ENCODE data around the gene TMEM178B. TPM values are rescaled to one million over a fixed set of nuclear protein-coding genes. Genes with fewer than 3 reads are reported as not detected.
A peak's percentile ranks its signal among the peaks of the same experiment; 100 is the strongest.
"Not testable (repeated sequence)": the region's sequence is repeated elsewhere in the genome, so short reads cannot be mapped to it uniquely, and the experiment has no call there.

Gene TMEM178B
- total and polyA plus RNA-seq, 9 donors: 0.40 to 1.1 (median 0.58) TPM

GRCh38 chr7:141366091-141366621, 292.3 kb downstream of the TMEM178B start:
- H3K36me3 ChIP-seq (ENCODE audit: control insufficient read depth, insufficient read depth, low read length): no peaks in the 10 kb centered on the region
- no peaks in the 10 kb centered on the region for H3K9me3 ChIP-seq (replicated peaks; ENCODE audit: control insufficient read depth, low read depth, low read length)
- H3K4me3 ChIP-seq (ENCODE audit: low read length): no peak overlapping the region
- no CpG with 5 or more reads among the region's 6 CpGs for WGBS (ENCODE audit: insufficient coverage)
- H3K27me3 ChIP-seq (ENCODE audit: control insufficient read depth, insufficient read depth, low read length): no peaks in the 10 kb centered on the region
- DNase-seq: peak; percentile 22
- H3K27ac ChIP-seq (ENCODE audit: low read length): no peak overlapping the region
- H3K4me1 ChIP-seq (ENCODE audit: control insufficient read depth, insufficient read depth, low read length): peaks cover 9% of the 10 kb centered on the region

DNA sequence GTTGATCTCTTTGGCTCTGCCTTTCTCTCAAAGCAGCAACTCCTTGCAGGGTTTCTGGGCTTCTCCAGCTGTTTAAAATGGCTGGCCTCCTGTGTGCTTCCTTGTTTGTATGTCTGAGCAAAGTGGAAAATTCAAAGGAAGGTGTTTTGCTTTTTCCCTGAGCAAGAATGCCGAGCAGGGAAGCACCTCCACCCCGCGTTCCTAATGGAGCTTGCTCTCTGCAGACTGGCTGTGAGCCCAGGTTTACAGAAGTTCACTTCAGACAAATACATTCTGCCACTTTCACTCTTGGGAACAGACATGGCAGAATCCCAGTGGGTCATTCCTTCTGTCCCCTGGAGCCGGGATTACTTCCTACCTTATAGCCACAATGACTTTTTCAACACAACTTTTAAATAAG, 295.6 kb downstream of the TMEM178B start:
- no peaks in the 10 kb centered on the region for H3K36me3 ChIP-seq (ENCODE audit: control insufficient read depth, insufficient read depth, low read length)
- no peak overlapping the region for H3K4me3 ChIP-seq (ENCODE audit: low read length)
- no peak overlapping the region for H3K27ac ChIP-seq (ENCODE audit: low read length)
- H3K9me3 ChIP-seq (replicated peaks; ENCODE audit: control insufficient read depth, low read depth, low read length): no peaks in the 10 kb centered on the region
- H3K4me1 ChIP-seq (ENCODE audit: control insufficient read depth, insufficient read depth, low read length): peaks cover 8% of the 10 kb centered on the region
- DNase-seq: peak; percentile 6
- no peaks in the 10 kb centered on the region for H3K27me3 ChIP-seq (ENCODE audit: control insufficient read depth, insufficient read depth, low read length)
- WGBS (ENCODE audit: insufficient coverage): 10% methylated on average over 3 of the region's 4 CpGs

- Histone ChIP-seq H3K27ac (ENCODE audit: low read length) (no peak overlapping the region), H3K9me3 (replicated peaks; ENCODE audit: control insufficient read depth, low read depth, low read length) (no peaks in the 10 kb centered on the region), H3K4me1 (ENCODE audit: control insufficient read depth, insufficient read depth, low read length) (peaks cover 8% of the 10 kb centered on the region), H3K27me3 (ENCODE audit: control insufficient read depth, insufficient read depth, low read length) (no peaks in the 10 kb centered on the region), H3K4me3 (ENCODE audit: low read length) (no peak overlapping the region), H3K36me3 (ENCODE audit: control insufficient read depth, insufficient read depth, low read length) (no peaks in the 10 kb centered on the region)
- 44% methylated on average over 5 of the region's 5 CpGs for WGBS (ENCODE audit: insufficient coverage)
- no peak for DNase-seq
Measured at GRCh38 chr7:141370178-141370577, 296.3 kb downstream of the TMEM178B start.

DNA sequence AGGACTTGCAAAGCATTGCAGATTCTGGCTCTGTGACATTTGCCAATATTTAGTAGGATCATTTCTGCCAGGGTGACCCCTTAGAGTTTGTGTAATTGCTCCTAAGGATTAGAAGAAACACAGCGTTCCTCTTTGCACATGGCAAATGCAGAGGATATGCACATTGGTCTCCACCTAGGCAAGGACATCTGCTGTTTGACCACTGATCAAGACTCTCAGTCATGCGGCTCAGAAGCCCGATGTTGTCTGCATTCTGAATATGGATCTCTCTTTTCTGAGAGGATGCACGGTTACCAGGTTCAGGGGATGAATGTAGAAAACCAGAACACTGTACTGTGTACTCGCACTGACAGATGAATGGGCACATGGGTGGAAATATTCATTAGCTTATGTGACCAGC, 296.8 kb downstream of the TMEM178B start:
- H3K4me3 ChIP-seq (ENCODE audit: low read length): no peak overlapping the region
- H3K27ac ChIP-seq (ENCODE audit: low read length): no peak overlapping the region
- no peak for DNase-seq
- no peaks in the 10 kb centered on the region for H3K36me3 ChIP-seq (ENCODE audit: control insufficient read depth, insufficient read depth, low read length)
- H3K27me3 ChIP-seq (ENCODE audit: control insufficient read depth, insufficient read depth, low read length): no peaks in the 10 kb centered on the region
- 82% methylated on average over 4 of the region's 5 CpGs for WGBS (ENCODE audit: insufficient coverage)
- peaks cover 8% of the 10 kb centered on the region for H3K4me1 ChIP-seq (ENCODE audit: control insufficient read depth, insufficient read depth, low read length)
- no peaks in the 10 kb centered on the region for H3K9me3 ChIP-seq (replicated peaks; ENCODE audit: control insufficient read depth, low read depth, low read length)

DNA sequence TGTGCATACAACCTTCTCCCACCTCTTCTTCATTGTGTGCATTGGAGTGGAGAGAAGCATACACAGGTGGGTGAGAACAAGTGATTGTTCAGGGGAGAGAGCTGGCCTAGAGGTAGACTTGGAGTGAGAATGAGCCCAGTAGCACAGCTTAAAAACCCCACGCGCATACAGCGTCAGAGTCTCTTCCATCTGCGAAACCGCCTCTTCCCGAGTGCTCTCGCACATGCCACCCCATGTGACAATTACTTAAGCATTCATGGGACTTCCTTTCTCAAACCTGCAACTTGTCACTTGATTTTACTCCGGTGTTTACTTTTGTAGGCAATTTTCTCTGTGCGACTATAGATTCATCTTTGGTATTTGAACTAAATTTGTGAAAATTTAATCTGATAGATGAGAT, 300.6 kb downstream of the TMEM178B start:
- DNase-seq: no peak
- Histone ChIP-seq H3K4me3 (ENCODE audit: low read length) (no peak overlapping the region), H3K4me1 (ENCODE audit: control insufficient read depth, insufficient read depth, low read length) (no peaks in the 10 kb centered on the region), H3K27ac (ENCODE audit: low read length) (no peak overlapping the region), H3K9me3 (replicated peaks; ENCODE audit: control insufficient read depth, low read depth, low read length) (no peaks in the 10 kb centered on the region), H3K27me3 (ENCODE audit: control insufficient read depth, insufficient read depth, low read length) (no peaks in the 10 kb centered on the region), H3K36me3 (ENCODE audit: control insufficient read depth, insufficient read depth, low read length) (no peaks in the 10 kb centered on the region)
- WGBS (ENCODE audit: insufficient coverage): 95% methylated on average over 7 of the region's 9 CpGs

DNA sequence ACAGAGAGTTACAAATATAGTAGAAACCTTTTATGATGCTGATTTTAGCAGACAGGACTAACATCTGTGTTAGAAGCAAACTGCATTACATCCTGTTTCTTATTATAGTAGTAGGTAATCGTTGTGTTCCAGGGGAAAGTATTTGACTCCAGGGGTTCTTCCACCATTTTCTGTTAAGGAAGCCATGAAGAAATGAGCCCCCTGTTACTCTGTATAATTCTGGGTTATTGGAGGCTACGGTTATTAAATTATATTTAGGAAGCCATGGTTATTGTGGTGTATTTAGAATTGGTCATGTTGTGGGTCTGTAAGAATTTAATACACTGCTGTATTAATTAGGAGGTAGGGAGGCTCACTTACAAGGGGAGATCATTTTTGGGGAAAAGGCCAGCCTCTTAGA, 301.6 kb downstream of the TMEM178B start:
- no peak overlapping the region for H3K27ac ChIP-seq (ENCODE audit: low read length)
- WGBS (ENCODE audit: insufficient coverage): no CpG with 5 or more reads among the region's 2 CpGs
- H3K27me3 ChIP-seq (ENCODE audit: control insufficient read depth, insufficient read depth, low read length): no peaks in the 10 kb centered on the region
- H3K9me3 ChIP-seq (replicated peaks; ENCODE audit: control insufficient read depth, low read depth, low read length): no peaks in the 10 kb centered on the region
- no peak overlapping the region for H3K4me3 ChIP-seq (ENCODE audit: low read length)
- H3K36me3 ChIP-seq (ENCODE audit: control insufficient read depth, insufficient read depth, low read length): no peaks in the 10 kb centered on the region
- DNase-seq: no peak
- no peaks in the 10 kb centered on the region for H3K4me1 ChIP-seq (ENCODE audit: control insufficient read depth, insufficient read depth, low read length)

DNA sequence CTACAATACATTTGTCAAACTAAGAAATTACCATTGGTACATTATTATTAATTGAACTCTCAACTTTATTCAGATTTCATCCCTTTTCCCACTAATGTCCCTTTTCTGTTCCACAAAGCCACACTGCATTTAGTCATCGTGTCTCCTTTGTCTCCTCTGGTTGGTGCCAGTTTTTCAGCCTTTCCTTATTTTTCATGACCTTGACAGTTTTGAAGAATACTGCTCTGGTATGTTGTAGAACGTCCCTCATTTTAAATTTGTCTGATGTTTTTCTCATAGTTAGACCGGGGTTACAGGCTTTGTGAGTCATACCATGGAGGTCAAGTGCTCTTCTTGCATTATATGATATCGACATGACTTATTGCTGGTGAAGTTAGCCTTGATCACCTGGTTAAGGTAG, 304.0 kb downstream of the TMEM178B start:
- no peaks in the 10 kb centered on the region for H3K4me1 ChIP-seq (ENCODE audit: control insufficient read depth, insufficient read depth, low read length)
- 83% methylated on average over 1 of the region's 4 CpGs for WGBS (ENCODE audit: insufficient coverage)
- no peaks in the 10 kb centered on the region for H3K36me3 ChIP-seq (ENCODE audit: control insufficient read depth, insufficient read depth, low read length)
- H3K9me3 ChIP-seq (replicated peaks; ENCODE audit: control insufficient read depth, low read depth, low read length): no peaks in the 10 kb centered on the region
- no peak for DNase-seq
- H3K4me3 ChIP-seq (ENCODE audit: low read length): no peak overlapping the region
- H3K27me3 ChIP-seq (ENCODE audit: control insufficient read depth, insufficient read depth, low read length): no peaks in the 10 kb centered on the region
- H3K27ac ChIP-seq (ENCODE audit: low read length): no peak overlapping the region

- 63% methylated on average over 1 of the region's 2 CpGs for WGBS (ENCODE audit: insufficient coverage)
Measured at GRCh38 chr7:141378405-141378804, 304.5 kb downstream of the TMEM178B start.

GRCh38 chr7:141381794-141382427, 308.0 kb downstream of the TMEM178B start:
- no peak overlapping the region for H3K4me3 ChIP-seq (ENCODE audit: low read length)
- DNase-seq: no peak
- H3K4me1 ChIP-seq (ENCODE audit: control insufficient read depth, insufficient read depth, low read length): no peaks in the 10 kb centered on the region
- no peaks in the 10 kb centered on the region for H3K27me3 ChIP-seq (ENCODE audit: control insufficient read depth, insufficient read depth, low read length)
- no peaks in the 10 kb centered on the region for H3K36me3 ChIP-seq (ENCODE audit: control insufficient read depth, insufficient read depth, low read length)
- H3K9me3 ChIP-seq (replicated peaks; ENCODE audit: control insufficient read depth, low read depth, low read length): no peaks in the 10 kb centered on the region
- 77% methylated on average over 3 of the region's 3 CpGs for WGBS (ENCODE audit: insufficient coverage)
- H3K27ac ChIP-seq (ENCODE audit: low read length): no peak overlapping the region

More at GRCh38 chr7:141378405-141378804, 304.5 kb downstream of the TMEM178B start:
- Histone ChIP-seq H3K9me3 (replicated peaks; ENCODE audit: control insufficient read depth, low read depth, low read length) (no peaks in the 10 kb centered on the region), H3K27ac (ENCODE audit: low read length) (no peak overlapping the region), H3K27me3 (ENCODE audit: control insufficient read depth, insufficient read depth, low read length) (no peaks in the 10 kb centered on the region), H3K4me1 (ENCODE audit: control insufficient read depth, insufficient read depth, low read length) (no peaks in the 10 kb centered on the region), H3K36me3 (ENCODE audit: control insufficient read depth, insufficient read depth, low read length) (no peaks in the 10 kb centered on the region), H3K4me3 (ENCODE audit: low read length) (no peak overlapping the region)
- no peak for DNase-seq

- no CpG with 5 or more reads among the region's 3 CpGs for WGBS (ENCODE audit: insufficient coverage)
- H3K27ac ChIP-seq (ENCODE audit: low read length); H3K4me3 ChIP-seq (ENCODE audit: low read length); DNase-seq; H3K9me3 ChIP-seq (replicated peaks; ENCODE audit: control insufficient read depth, low read depth, low read length); H3K36me3 ChIP-seq (ENCODE audit: control insufficient read depth, insufficient read depth, low read length); H3K4me1 ChIP-seq (ENCODE audit: control insufficient read depth, insufficient read depth, low read length); H3K27me3 ChIP-seq (ENCODE audit: control insufficient read depth, insufficient read depth, low read length): not testable (repeated sequence)
Measured at GRCh38 chr7:141383356-141383755, 309.5 kb downstream of the TMEM178B start.

DNA sequence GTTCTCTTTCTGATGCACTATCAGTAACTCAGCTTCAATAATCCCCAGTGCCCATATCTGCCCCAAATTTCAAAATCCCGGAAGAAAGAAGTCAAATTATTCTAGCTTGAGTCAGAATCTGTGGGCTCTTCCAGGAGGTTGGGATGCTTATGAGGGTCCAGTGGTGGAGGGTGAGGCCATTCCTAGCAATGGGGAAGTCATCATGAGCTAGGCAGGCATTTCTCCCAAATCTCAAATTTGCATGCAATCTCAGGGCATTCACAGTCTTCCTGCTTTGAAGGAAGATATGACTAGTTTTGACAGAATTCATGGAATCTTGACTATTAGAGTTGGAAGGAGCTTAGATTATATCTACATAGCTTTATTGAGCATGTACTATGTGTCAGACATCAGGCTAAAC, 313.0 kb downstream of the TMEM178B start:
- no peak overlapping the region for H3K27ac ChIP-seq (ENCODE audit: low read length)
- no peaks in the 10 kb centered on the region for H3K36me3 ChIP-seq (ENCODE audit: control insufficient read depth, insufficient read depth, low read length)
- H3K4me3 ChIP-seq (ENCODE audit: low read length): no peak overlapping the region
- H3K4me1 ChIP-seq (ENCODE audit: control insufficient read depth, insufficient read depth, low read length): no peaks in the 10 kb centered on the region
- WGBS (ENCODE audit: insufficient coverage): no CpG with 5 or more reads among the region's 1 CpG
- DNase-seq: no peak
- no peaks in the 10 kb centered on the region for H3K27me3 ChIP-seq (ENCODE audit: control insufficient read depth, insufficient read depth, low read length)
- H3K9me3 ChIP-seq (replicated peaks; ENCODE audit: control insufficient read depth, low read depth, low read length): no peaks in the 10 kb centered on the region
